GM12872 (cell line): Measurements from ENCODE around the gene ATP8B1.

Source experiments
- CTCF ChIP-seq: IDR thresholded peaks from 3 replicates; pipeline ENCODE4 v1.5.1; 2011; ENCODE audit warnings: low read depth, mild to moderate bottlenecking, low read length, moderate library complexity; ENCODE audit not compliant: insufficient read depth

ATP8B1 gene

GRCh38 chr18:57813245-57813644, 10.1 kb upstream of the ATP8B1 start:
- TF ChIP-seq CTCF, result no peak

GRCh38 chr18:57812126-57812477, 9.0 kb upstream of the ATP8B1 start:
- TF ChIP-seq CTCF, result no peak

- no peak for TF ChIP-seq CTCF
These were observed 8.5 kb upstream of the ATP8B1 start for GRCh38 chr18:57811477-57812125.

- no peak for TF ChIP-seq CTCF
These were observed 6.1 kb upstream of the ATP8B1 start for GRCh38 chr18:57809190-57809589.

GRCh38 chr18:57807336-57808117, 4.4 kb upstream of the ATP8B1 start:
- no peak for TF ChIP-seq CTCF

GRCh38 chr18:57806978-57807285, 3.8 kb upstream of the ATP8B1 start:
- no peak for TF ChIP-seq CTCF

- TF ChIP-seq CTCF, result no peak
These were observed 3.3 kb upstream of the ATP8B1 start for GRCh38 chr18:57806201-57806977.
